Posterior cingulate gyrus (tissue), 11 donors: ENCODE data around the gene BARX2.

Source experiments
- DNase-seq, 10 donors: peaks; one replicate each; pipeline versions ENCODE4 v3.0.0 to v3.0.0-alpha.2; 2020 to 2021; ENCODE audit warnings: mixed read lengths in 3 of 10
- intact Hi-C: fragments of 100-400 bp; cut with DNase I; formaldehyde crosslinking; loops from one replicate; pipeline ENCODE4 v1.15.1; 2023

The BARX2 gene

DNA sequence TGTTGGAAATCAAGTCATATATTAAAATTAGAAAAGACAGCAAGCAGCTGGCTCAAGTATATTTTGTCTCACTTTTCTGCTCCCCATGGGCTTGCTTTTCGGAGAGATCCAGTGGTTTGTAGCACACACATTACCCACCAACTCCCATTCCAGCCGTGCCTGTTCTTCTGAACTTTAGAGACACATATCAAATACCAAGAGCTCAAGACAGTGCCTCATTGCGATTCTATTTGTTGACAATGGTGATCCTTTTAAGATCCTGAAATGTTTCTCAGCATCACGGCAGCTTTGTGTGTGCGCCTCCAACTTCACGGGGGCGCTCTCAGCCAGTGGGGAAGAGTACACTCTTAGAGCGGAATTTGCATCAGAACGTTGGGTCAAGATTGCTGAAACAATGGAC lies 52.9 kb downstream of the BARX2 start:
- intact Hi-C loops, result no loop called here
- DNase-seq, result no peak

- intact Hi-C loops, result no loop called here
- no peak for DNase-seq
Observed at GRCh38 chr11:129434641-129435498, 59.2 kb downstream of the BARX2 start.

DNA sequence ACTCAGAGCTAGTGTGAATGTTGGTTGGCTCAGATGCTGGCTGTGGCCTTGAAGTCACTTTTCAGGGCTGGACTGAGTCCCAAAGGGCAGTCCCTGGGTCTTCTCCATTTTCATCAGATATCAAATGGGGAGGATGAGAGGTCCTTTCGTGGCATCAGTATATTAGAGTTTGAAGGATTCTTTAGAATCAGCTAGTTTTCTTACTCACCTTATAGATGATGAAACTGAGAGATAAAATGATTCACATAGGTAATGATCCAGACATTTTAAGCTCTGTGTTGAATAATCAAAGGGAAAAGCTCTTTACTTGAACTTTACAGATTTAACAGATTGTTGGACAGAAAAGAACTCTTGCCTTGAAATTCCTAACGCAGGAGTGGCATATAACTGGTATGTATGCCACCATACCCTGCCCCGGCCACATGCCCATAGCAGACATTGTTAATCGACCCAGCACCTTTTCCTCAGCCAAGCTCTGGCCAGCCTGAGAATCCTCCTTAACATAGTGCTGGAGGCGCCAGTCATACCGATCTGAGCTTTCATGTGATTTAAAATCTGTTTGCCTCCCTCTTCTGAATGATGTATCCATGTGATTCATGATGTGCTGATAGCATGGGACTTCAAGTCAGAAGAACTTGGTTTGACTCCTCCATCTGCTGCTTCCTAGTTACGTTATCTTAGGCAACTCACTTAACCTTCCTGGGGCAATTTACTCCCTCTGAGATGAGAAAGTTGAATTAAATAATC lies 60.0 kb downstream of the BARX2 start:
- intact Hi-C loops, result no loop called here
- DNase-seq, result no peak

GRCh38 chr11:129436573-129436972 lies 60.9 kb downstream of the BARX2 start:
- peak in 1 of 10 donors; percentile 67 for DNase-seq
- intact Hi-C loops, result no loop called here

DNA sequence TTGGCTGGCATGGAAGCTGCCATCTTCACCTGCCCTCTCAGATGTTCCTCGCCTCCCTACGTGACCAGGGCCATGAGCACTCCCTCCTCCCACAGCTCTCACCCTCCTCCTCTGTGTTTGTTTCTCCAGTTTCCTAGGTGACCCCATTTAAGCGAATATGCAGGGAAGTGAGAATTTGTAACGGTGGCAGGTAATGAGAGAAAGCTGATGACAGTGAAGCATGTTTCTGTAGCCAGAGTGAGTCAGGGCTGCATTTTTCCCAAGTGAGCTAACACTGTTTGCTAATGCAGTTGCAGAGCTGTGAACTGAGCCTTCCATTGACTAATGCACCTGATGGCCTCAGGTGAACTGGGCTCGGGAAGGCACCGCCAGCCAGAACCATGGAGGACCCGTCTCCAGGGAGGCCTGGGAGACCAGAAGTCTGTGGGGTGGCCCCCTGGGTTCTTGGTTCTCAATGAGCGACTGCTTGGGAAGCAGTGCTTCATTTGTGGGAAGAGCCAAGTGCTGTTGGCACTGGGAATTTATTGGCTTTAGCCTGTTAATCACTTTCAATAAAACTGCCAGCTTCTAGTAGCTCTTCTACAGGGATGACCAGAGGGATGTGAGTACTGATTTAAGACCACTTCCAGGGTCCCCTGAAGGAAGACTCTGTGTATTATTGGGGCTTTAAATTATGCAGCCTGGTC lies 64.5 kb downstream of the BARX2 start:
- DNase-seq, result no peak
- intact Hi-C loops, result no loop called here

DNA sequence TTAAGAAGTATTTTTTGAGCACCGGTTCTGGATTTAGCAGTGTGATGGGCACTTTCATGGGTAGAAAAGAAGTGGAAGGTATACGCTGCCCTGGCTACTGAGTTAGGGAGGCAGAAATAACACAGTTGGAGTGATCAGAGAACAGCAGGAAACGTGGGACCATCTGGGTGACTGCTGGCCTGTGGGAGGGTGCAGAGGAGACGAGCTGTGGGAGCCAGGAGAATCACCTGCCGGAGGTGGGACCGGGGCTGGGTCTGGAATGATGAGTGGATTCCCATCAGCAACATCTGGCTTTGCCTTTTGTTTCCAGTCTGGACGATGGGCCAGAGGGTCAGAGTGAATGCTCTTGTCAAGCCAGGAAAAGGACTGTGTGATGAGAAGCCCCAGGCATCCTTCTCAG lies 66.5 kb downstream of the BARX2 start:
- DNase-seq, result no peak
- intact Hi-C loops, result no loop called here

- intact Hi-C loops, result no loop called here
- no peak for DNase-seq
Observed at GRCh38 chr11:129443276-129443675, 67.6 kb downstream of the BARX2 start.

GRCh38 chr11:129444274-129444673 lies 68.6 kb downstream of the BARX2 start:
- DNase-seq, result no peak
- intact Hi-C loops, result no loop called here

- no peak for DNase-seq
- intact Hi-C loops, result no loop called here
Observed at GRCh38 chr11:129445226-129445625, 69.6 kb downstream of the BARX2 start.

DNA sequence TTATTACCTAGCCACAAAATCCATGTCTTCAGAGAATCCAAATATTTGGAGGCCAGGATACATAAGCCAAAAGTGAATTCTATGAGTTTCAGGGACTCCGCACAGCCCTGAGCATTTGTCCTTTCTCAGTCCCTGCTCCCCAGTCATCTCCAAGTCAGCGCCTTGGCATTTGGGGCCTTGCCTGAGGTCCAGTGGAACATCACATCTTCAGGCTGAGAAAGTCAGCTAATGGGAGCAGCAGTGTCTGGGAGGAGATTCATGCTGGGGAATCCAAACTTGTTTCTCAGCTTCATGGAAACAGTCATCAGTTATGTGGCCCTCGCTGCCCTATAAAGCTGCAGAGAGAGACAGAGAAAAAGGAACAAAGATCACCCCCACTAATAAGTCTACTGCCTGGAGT lies 70.9 kb downstream of the BARX2 start:
- DNase-seq, result no peak
- intact Hi-C loops, result no loop called here

DNA sequence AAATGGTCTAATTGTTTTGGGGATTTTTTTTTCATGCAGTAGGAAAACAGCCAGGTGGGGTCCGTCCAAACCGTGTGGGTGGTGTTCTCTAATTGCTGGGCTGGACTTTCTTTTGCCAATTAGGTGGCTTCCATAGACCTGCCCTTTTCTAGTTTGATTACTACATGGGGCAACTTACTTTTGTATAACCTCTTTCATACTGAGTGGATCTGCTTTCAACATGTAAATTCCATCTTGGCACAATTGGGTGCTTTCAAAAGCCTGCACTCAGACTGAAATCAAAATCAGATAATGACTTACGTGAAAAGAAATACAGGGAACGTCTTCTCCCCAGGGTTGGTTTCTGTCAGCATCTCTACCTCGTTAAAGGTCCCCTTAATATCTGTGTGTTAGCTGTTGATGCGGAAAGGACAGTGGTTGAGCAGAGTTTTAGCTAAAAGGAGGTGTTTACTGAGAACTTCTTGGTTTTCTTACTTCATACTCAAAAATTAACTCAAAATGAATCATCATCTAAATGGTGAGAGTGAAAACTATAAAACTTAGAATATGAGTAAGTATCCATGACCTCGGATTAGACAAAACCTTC lies 72.1 kb downstream of the BARX2 start:
- no peak for DNase-seq
- intact Hi-C loops, result no loop called here

DNA sequence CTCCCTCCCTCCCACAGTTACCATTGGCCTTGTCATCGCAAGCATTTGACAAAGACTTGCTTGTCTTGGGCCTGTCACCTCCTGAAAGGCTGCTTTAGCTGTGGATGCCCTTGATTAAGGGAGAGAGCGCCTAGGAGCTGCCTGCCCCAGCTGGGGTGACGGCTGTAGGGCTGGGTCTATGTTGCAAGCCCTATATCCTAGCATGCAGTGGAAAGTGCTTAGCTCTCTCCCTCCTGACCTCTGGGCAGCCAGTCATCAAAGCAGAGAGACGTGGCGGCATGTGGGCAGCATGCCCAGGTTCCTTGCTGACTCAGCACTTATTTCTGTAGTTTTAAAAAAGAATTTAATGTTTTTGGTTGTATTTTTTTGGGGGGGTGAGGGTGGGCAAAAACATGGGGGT lies 75.9 kb downstream of the BARX2 start:
- intact Hi-C loops, result no loop called here
- DNase-seq, result no peak

- intact Hi-C loops, result no loop called here
- no peak for DNase-seq
Observed at GRCh38 chr11:129453293-129453721, 77.7 kb downstream of the BARX2 start.

- intact Hi-C loops, result no loop called here
- DNase-seq, result no peak
Observed at GRCh38 chr11:129455101-129455500, 79.5 kb downstream of the BARX2 start.

DNA sequence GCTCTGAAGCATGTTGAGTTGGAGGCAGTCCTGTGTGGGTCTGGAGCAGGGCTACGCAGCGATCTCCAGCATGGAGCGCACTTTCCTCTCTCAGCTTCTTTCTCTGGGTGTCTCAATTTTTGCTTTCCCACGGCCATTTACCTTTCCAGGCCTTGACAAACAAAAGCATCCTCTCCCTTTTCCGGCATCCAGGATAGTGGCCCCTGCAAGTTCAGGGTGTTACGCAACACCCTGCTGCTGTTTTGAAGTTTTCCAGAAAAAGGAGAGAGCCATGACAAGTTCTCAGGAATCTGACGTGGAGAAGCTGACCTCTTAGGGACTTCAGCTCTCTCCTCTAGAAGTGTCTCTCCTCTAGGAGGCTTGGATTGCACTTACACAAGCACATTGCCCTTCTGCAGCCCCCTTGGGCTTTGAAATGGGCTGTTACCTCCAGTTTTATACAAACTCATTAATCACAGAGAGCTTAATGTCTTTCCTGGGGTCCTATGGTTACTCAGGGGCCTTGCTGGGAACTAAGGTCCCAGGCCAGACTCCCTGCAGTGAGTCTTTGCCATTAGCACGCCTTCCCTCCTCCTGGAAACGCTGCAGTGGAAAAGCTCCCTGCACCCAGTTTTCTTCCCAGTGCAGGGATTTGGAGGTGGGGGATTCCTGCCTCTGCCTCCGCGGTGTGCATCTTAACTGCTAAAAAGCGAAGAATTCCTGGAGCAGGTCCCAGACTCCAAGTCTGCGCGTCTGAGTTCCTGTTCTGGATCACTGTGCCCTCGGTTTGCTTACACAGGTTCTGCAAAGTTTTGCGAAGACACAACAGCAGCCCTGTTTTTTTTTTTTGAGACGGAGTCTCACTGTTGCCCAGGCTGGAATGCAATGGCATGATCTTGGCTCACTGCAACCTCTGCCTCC lies 80.4 kb downstream of the BARX2 start:
- peak in 1 of 10 donors; percentile 38 for DNase-seq

DNA sequence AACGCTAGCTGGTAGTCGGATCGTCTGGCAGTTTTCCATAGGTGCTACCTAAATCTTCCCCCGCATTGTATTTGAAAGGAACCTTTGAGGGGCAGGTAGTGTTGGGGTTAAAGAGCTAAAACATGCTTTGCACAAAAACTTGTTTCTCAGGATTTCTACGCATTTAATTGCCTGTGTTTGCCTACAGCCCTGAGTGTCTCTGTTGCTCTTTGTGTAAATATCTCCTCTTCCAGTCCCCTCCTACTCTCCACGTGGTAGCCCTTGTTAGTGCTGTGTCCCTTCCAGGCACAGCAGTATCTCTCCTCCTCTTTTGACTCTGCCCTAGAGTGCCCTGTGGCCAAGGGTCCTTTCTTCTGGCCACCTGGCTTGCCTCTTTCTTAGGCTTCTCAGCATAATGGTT lies 81.7 kb downstream of the BARX2 start:
- intact Hi-C loops, result no loop called here

More for the DNA sequence above, 80.4 kb downstream of the BARX2 start:
- intact Hi-C loops, result no loop called here

GRCh38 chr11:129458278-129458677 lies 82.6 kb downstream of the BARX2 start:
- intact Hi-C loops, result no loop called here

More for the DNA sequence above, 81.7 kb downstream of the BARX2 start:
- DNase-seq, result no peak

DNA sequence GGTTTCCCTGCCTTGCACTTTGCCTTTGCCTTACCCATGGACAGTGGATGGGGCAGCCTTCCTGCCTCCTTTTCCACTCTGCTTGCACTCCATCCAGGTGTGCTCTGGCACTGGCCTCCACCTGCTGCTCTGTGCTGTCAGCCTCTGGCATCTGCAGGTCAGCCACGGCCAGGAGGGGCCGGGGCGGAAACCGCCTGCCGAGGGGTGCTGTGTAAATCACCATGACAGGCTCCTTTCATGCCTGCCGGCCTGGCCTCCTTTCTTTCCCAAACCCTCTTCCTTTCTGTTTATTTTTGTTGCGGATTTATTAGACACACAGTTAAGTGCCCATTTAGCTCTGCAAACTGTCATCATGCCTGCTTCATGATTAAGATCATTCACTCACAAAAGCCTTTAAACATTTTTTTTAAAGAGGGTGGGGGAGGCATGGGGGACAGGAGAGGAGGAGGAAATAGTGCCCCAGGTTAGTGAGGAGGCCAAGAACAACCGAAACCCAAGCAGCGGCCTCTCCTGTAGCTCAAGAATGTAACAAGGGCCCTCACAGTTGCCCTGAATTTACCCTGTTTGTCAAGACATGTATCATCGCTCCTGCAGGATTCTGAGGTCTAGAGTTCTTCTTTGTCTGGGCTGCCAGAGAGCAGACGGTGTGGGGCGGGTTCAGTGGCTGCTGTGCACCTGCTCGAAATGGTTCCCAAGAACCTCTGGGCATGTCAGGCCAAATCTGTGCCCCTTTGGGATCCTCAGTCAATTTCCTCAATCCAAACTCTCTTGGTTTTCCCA lies 83.3 kb downstream of the BARX2 start:
- peak in 1 of 10 donors; percentile 72 for DNase-seq
- intact Hi-C loops, result no loop called here

More at GRCh38 chr11:129458278-129458677, 82.6 kb downstream of the BARX2 start:
- DNase-seq, result no peak

GRCh38 chr11:129460714-129461113 lies 85.1 kb downstream of the BARX2 start:
- intact Hi-C loops, result no loop called here
- DNase-seq, result no peak
